GM13977 (cell line): ENCODE measurements around the gene GIPC2.

Experiments
- DNase-seq: peaks from one replicate; pipeline ENCODE4 v3.0.0; 2012; ENCODE audit warnings: low spot score
- in situ Hi-C: fragments of 300-500 bp; cut with MboI; formaldehyde crosslinking; loops from one replicate; pipeline ENCODE4 v1.12.0; 2022; ENCODE audit warnings: low sequenced_read_pairs, low pct_unique_long_range_greater_than_20kb, mixed read lengths, inconsistent platforms; ENCODE audit not compliant: unreplicated experiment
- TF ChIP-seq, protein P1 (sequence below): IDR thresholded peaks from 2 replicates; pipeline ENCODE4 v1.5.1; 2012; ENCODE audit warnings: mild to moderate bottlenecking, control low read depth; ENCODE audit not compliant: insufficient read depth; ENCODE audit errors: extremely low read depth, missing control alignments

GIPC2 gene

DNA sequence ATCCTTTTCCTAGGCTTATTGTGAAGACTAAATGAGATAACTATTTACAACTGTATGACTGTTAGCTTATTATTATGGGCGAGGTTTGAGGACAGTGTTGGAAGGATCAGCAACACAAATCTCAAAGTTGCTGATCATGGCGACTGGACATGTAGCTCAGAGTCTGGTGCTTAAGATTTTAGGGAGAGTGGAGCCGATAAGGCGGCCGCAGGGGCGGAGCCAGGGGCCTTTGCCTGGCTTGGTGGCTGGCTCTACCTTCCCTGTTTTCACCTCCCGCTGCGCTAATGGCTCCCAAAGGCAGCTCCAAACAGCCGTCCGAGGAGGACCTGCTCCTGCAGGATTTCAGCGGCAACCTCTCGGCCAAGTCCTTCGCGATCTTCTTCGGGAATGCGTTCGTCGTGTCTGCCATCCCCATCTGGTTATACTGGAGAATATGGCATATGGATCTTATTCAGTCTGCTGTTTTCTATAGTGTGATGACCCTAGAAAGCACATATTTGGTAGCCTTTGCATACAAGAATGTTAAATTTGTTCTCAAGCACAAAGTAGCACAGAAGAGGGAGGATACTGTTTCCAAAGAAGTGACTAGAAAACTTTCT is 45.5 kb downstream of the GIPC2 start:
- TF ChIP-seq, protein P1, sequence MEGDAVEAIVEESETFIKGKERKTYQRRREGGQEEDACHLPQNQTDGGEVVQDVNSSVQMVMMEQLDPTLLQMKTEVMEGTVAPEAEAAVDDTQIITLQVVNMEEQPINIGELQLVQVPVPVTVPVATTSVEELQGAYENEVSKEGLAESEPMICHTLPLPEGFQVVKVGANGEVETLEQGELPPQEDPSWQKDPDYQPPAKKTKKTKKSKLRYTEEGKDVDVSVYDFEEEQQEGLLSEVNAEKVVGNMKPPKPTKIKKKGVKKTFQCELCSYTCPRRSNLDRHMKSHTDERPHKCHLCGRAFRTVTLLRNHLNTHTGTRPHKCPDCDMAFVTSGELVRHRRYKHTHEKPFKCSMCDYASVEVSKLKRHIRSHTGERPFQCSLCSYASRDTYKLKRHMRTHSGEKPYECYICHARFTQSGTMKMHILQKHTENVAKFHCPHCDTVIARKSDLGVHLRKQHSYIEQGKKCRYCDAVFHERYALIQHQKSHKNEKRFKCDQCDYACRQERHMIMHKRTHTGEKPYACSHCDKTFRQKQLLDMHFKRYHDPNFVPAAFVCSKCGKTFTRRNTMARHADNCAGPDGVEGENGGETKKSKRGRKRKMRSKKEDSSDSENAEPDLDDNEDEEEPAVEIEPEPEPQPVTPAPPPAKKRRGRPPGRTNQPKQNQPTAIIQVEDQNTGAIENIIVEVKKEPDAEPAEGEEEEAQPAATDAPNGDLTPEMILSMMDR: no peak
- in situ Hi-C loops: no loop called here
- no peak for DNase-seq

DNA sequence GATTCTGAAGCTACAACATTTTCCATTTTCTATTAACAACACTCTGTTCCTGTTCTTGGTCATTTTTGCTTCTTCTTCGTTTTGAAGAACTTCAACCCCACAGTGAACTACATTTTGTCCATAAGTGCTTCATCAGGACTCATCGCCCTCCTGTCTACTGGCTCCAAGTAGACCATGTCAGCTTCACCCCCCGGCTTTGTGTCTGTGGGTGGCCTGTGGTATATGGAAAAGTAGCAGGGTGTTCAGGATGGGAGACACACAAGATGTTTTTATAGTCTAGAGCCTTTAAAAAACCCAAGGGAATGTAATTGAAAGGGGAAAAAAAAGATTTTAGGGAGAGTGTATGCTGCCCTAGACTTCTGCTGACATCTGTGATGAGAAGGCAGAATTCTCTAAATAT is 46.1 kb downstream of the GIPC2 start:
- no peak for DNase-seq
- TF ChIP-seq, protein P1: no peak
- in situ Hi-C loops: no loop called here

DNA sequence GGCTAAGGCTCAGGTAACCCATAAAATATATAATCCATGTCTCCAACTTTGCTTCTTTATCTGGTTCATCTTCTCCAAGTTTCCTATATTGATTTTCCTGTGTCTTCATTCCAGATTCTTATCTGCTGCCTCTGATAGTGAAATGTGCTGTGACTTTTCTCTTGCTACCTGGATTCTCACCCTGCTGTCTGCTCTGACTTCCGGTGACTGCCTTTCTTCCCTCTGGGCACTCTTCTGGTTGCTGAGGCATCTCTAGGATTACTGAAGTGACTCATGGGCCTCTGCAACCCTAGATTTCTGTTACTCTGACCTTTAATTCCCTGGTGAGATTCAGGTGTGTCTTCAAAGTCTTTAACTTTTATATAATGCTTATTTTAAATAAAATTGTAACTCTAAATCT is 46.9 kb downstream of the GIPC2 start:
- DNase-seq: no peak
- in situ Hi-C loops: no loop called here
- TF ChIP-seq, protein P1: no peak

- TF ChIP-seq, protein P1: no peak
- DNase-seq: no peak
- in situ Hi-C loops: no loop called here
These were observed 47.8 kb downstream of the GIPC2 start for GRCh38 chr1:78093560-78093959.

- in situ Hi-C loops: no loop called here
- TF ChIP-seq, protein P1: no peak
- no peak for DNase-seq
These were observed 48.9 kb downstream of the GIPC2 start for GRCh38 chr1:78094639-78095038.

DNA sequence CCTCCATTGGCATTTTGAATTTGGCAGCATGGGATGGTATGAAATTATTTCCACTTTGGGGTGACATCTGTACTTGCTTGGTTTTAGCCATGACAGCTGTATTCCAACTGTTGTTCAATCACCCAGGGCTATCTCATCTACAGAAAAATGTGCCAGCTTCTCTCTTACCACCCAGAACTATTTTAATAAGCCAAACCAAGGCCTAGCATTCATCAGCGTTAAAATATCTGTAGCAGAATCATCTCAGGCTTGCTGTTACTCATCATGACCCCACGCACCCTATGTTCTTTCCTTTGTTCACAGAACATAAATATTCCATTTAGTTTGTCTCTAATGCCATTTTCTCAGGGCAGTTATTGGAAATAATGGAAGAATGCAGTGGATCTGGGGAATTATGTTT is 49.8 kb downstream of the GIPC2 start:
- in situ Hi-C loops: no loop called here
- DNase-seq: no peak
- TF ChIP-seq, protein P1: no peak

DNA sequence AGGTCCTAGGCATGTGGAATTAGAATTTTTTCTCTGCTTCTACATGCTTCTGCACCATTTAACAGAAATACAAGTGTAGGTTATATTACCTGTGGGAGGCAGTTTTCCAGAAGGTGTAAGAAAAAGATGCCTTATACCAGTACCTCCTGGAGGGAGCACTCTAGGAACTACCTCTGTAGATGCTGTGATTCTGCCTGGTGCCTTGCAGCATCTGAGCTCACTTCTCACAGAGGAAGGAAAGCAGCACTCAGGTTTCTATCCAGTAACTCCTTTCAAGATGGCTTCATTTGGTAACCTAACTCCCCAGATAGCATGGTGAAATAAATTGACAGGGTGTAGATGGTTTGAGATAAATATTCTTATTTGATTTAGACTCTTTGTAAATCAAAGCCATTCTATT is 50.3 kb downstream of the GIPC2 start:
- in situ Hi-C loops: no loop called here

More for the DNA sequence above, 50.3 kb downstream of the GIPC2 start:
- DNase-seq: no peak
- TF ChIP-seq, protein P1: no peak
